ENCODE measurements around the gene PRM2.
A peak's percentile ranks its signal among the peaks of the same experiment; 100 is the strongest.
"Not testable (repeated sequence)": the region's sequence is repeated elsewhere in the genome, so short reads cannot be mapped to it uniquely, and the experiment has no call there.

The PRM2 gene

GRCh38 chr16:11298950-11299547 lies 22.8 kb upstream of the PRM2 start:
- H3K4me3 ChIP-seq (ENCODE audit: low read depth in 1 of 5, low read length in 5 of 5); H3K27ac ChIP-seq (ENCODE audit: low read depth, low read length); H3K27me3 ChIP-seq (ENCODE audit: control insufficient read depth in 5 of 5, insufficient read depth in 4 of 5, low read length in 5 of 5); H3K9me3 ChIP-seq (ENCODE audit: control insufficient read depth in 5 of 5, low read length in 5 of 5); H3K9ac ChIP-seq (ENCODE audit: low read length in 5 of 5); H3K36me3 ChIP-seq (ENCODE audit: control insufficient read depth in 5 of 5, insufficient read depth in 5 of 5, low read length in 5 of 5): not testable (repeated sequence)
- H3K4me1 ChIP-seq (ENCODE audit: control insufficient read depth in 5 of 5, insufficient read depth in 5 of 5, low read length in 5 of 5) = peaks cover 2 to 23% (median 19%) of the 10 kb centered on the region in 5 donors

GRCh38 chr16:11298143-11298900 lies 22.0 kb upstream of the PRM2 start:
- H3K4me3 ChIP-seq (ENCODE audit: low read depth in 1 of 5, low read length in 5 of 5) = no peak overlapping the region
- H3K27me3 ChIP-seq (ENCODE audit: control insufficient read depth in 5 of 5, insufficient read depth in 4 of 5, low read length in 5 of 5) = no peaks in the 10 kb centered on the region
- H3K9me3 ChIP-seq (ENCODE audit: control insufficient read depth in 5 of 5, low read length in 5 of 5) = no peaks in the 10 kb centered on the region
- no peak overlapping the region for H3K27ac ChIP-seq (ENCODE audit: low read depth, low read length)
- no peaks in the 10 kb centered on the region for H3K36me3 ChIP-seq (ENCODE audit: control insufficient read depth in 5 of 5, insufficient read depth in 5 of 5, low read length in 5 of 5)
- no peak overlapping the region for H3K9ac ChIP-seq (ENCODE audit: low read length in 5 of 5)
- peaks cover 2 to 23% (median 17%) of the 10 kb centered on the region in 5 donors for H3K4me1 ChIP-seq (ENCODE audit: control insufficient read depth in 5 of 5, insufficient read depth in 5 of 5, low read length in 5 of 5)

DNA sequence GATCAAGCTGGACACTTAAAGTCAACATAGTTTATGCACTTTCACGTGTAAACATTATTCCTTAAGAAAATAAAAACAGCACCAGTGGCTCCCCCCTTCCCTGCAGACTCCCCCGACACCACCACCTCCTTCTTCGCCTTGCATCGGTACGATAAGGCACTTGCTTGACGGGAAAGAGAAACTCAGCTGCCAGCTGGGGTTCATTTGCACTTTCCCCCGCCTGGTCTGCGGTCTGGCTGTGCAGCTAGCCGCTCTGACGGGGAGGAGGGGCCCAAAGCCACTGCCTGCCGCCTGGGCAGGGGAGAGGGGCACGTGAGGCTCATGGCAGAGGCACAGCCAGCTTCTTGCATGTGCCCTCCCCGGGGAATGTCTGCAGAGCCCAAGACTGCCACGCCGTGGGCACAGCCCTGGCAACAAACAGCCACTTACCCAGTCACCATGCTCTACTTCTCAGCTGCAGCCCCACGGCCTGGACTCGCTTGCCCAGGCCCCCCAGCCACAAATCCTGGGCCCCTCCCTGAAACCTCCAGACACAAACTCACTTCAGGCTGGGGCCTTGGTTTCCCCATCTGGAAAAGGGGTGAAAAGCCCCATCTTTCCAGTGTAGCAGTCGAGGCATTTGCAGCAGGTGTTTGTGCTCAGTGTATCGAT lies 21.3 kb upstream of the PRM2 start:
- Histone ChIP-seq H3K9ac (ENCODE audit: low read length in 5 of 5) (peak overlapping the region in 1 of 5 donors; percentile 53), H3K36me3 (ENCODE audit: control insufficient read depth in 5 of 5, insufficient read depth in 5 of 5, low read length in 5 of 5) (no peaks in the 10 kb centered on the region), H3K4me1 (ENCODE audit: control insufficient read depth in 5 of 5, insufficient read depth in 5 of 5, low read length in 5 of 5) (peaks cover 2 to 23% (median 17%) of the 10 kb centered on the region in 5 donors), H3K27ac (ENCODE audit: low read depth, low read length) (no peak overlapping the region), H3K27me3 (ENCODE audit: control insufficient read depth in 5 of 5, insufficient read depth in 4 of 5, low read length in 5 of 5) (no peaks in the 10 kb centered on the region), H3K9me3 (ENCODE audit: control insufficient read depth in 5 of 5, low read length in 5 of 5) (no peaks in the 10 kb centered on the region), H3K4me3 (ENCODE audit: low read depth in 1 of 5, low read length in 5 of 5) (peak overlapping the region; percentile 32 to 56 (median 37))

GRCh38 chr16:11296706-11297491 lies 20.6 kb upstream of the PRM2 start:
- Histone ChIP-seq H3K27ac (ENCODE audit: low read depth, low read length) (no peak overlapping the region), H3K4me3 (ENCODE audit: low read depth in 1 of 5, low read length in 5 of 5) (peak overlapping the region in 4 of 5 donors; percentile 32 to 56 (median 43))

GRCh38 chr16:11296351-11296705 lies 20.0 kb upstream of the PRM2 start:
- H3K36me3 ChIP-seq (ENCODE audit: control insufficient read depth in 5 of 5, insufficient read depth in 5 of 5, low read length in 5 of 5) = no peaks in the 10 kb centered on the region
- no peak overlapping the region for H3K4me3 ChIP-seq (ENCODE audit: low read depth in 1 of 5, low read length in 5 of 5)
- no peaks in the 10 kb centered on the region for H3K27me3 ChIP-seq (ENCODE audit: control insufficient read depth in 5 of 5, insufficient read depth in 4 of 5, low read length in 5 of 5)
- no peak overlapping the region for H3K27ac ChIP-seq (ENCODE audit: low read depth, low read length)
- no peaks in the 10 kb centered on the region for H3K9me3 ChIP-seq (ENCODE audit: control insufficient read depth in 5 of 5, low read length in 5 of 5)
- no peak overlapping the region for H3K9ac ChIP-seq (ENCODE audit: low read length in 5 of 5)
- peaks cover 2 to 23% (median 17%) of the 10 kb centered on the region in 5 donors for H3K4me1 ChIP-seq (ENCODE audit: control insufficient read depth in 5 of 5, insufficient read depth in 5 of 5, low read length in 5 of 5)

More at GRCh38 chr16:11296706-11297491, 20.6 kb upstream of the PRM2 start:
- no peaks in the 10 kb centered on the region for H3K9me3 ChIP-seq (ENCODE audit: control insufficient read depth in 5 of 5, low read length in 5 of 5)
- peaks cover 2 to 23% (median 17%) of the 10 kb centered on the region in 5 donors for H3K4me1 ChIP-seq (ENCODE audit: control insufficient read depth in 5 of 5, insufficient read depth in 5 of 5, low read length in 5 of 5)
- no peaks in the 10 kb centered on the region for H3K27me3 ChIP-seq (ENCODE audit: control insufficient read depth in 5 of 5, insufficient read depth in 4 of 5, low read length in 5 of 5)
- H3K9ac ChIP-seq (ENCODE audit: low read length in 5 of 5) = peak overlapping the region in 1 of 5 donors; percentile 53
- H3K36me3 ChIP-seq (ENCODE audit: control insufficient read depth in 5 of 5, insufficient read depth in 5 of 5, low read length in 5 of 5) = no peaks in the 10 kb centered on the region

DNA sequence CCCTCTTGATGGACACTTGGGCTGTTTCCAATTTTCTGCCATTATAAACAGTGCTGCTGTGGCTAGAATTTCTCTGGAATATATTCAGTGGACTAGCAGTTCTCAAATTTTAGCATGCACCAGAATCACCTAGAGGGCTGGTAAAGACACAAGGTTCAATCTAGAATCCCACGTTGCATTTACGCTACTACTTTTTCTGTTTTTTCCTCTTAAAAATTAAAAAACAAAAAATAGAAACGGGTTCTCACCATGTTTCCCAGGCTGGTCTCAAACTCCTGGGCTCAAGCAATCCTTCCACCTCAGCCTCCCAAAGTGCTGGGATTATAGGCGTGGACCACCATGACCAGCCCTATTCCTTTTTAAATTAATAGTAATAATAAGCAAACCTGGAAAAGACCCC lies 19.4 kb upstream of the PRM2 start:
- Histone ChIP-seq H3K4me3 (ENCODE audit: low read depth in 1 of 5, low read length in 5 of 5) (no peak overlapping the region), H3K9me3 (ENCODE audit: control insufficient read depth in 5 of 5, low read length in 5 of 5) (no peaks in the 10 kb centered on the region), H3K4me1 (ENCODE audit: control insufficient read depth in 5 of 5, insufficient read depth in 5 of 5, low read length in 5 of 5) (peaks cover 2 to 23% (median 17%) of the 10 kb centered on the region in 5 donors), H3K9ac (ENCODE audit: low read length in 5 of 5) (no peak overlapping the region), H3K27ac (ENCODE audit: low read depth, low read length) (no peak overlapping the region), H3K36me3 (ENCODE audit: control insufficient read depth in 5 of 5, insufficient read depth in 5 of 5, low read length in 5 of 5) (no peaks in the 10 kb centered on the region), H3K27me3 (ENCODE audit: control insufficient read depth in 5 of 5, insufficient read depth in 4 of 5, low read length in 5 of 5) (no peaks in the 10 kb centered on the region)

DNA sequence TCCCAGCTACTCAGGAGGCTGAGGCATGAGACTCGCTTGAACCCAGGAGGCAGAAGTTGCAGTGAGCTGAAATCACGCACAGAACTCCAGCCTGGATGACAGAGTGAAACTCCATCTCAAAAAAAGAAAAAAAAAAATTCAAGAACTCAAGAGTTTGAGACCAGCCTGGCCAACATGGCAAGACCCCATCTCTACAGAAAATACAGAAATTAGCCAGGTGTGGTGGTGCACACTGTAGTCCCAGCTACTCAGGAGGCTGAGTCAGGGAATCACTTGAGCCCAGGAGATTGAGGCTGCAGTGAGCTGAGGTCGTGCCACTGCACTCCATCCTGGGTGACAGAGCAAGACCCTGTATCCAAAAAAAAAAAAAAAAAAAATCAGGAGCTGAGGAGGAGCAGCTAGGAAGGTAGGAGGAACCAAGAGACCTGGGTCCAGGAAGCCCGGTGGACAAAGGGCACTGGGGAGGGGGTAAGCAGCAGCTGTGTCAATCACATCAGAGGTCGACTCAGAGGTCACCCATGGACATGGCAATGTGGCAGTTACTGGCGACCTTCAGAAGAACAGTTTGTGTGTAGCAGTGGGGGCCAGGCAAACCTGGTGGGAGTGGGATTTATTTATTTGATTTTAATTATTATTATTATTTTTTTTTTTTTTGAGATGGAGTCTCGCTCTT lies 15.9 kb upstream of the PRM2 start:
- no peak overlapping the region for H3K27ac ChIP-seq (ENCODE audit: low read depth, low read length)
- peaks cover 0 to 7% (median 0%) of the 10 kb centered on the region in 5 donors for H3K27me3 ChIP-seq (ENCODE audit: control insufficient read depth in 5 of 5, insufficient read depth in 4 of 5, low read length in 5 of 5)
- no peak overlapping the region for H3K9ac ChIP-seq (ENCODE audit: low read length in 5 of 5)
- peaks cover 2 to 6% (median 5%) of the 10 kb centered on the region in 5 donors for H3K4me1 ChIP-seq (ENCODE audit: control insufficient read depth in 5 of 5, insufficient read depth in 5 of 5, low read length in 5 of 5)
- no peak overlapping the region for H3K4me3 ChIP-seq (ENCODE audit: low read depth in 1 of 5, low read length in 5 of 5)
- no peaks in the 10 kb centered on the region for H3K36me3 ChIP-seq (ENCODE audit: control insufficient read depth in 5 of 5, insufficient read depth in 5 of 5, low read length in 5 of 5)
- H3K9me3 ChIP-seq (ENCODE audit: control insufficient read depth in 5 of 5, low read length in 5 of 5) = no peaks in the 10 kb centered on the region

DNA sequence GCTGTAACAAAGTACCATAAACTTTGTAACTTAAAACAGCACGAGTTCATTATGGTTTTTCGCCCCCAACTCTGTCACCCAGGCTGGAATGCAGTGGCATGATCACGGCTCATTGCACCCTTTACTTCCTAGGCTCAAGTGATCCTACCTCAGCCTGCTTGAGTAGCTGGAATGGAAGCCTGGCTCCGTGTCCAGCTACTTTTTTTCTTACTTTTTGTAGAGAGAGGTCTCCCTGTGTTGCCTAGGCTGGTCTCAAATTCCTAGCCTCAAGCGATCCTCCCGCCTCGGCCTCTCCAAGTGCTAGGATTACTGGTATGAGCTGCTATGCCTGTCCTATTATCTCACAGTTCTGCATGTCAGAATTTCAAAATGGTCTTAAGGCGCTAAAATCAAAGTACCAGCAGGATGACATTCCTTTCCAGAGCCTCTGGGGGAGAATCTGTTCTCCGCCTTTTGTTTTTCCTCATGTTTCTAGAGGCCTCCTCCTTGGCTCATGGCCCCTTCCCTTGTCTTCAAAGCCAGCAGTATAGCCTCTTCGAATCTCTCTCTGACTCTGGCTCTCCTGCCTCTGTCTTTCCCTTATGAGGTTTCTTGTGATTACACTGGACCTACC lies 14.9 kb upstream of the PRM2 start:
- no peak overlapping the region for H3K27ac ChIP-seq (ENCODE audit: low read depth, low read length)
- H3K36me3 ChIP-seq (ENCODE audit: control insufficient read depth in 5 of 5, insufficient read depth in 5 of 5, low read length in 5 of 5) = no peaks in the 10 kb centered on the region
- peaks cover 0 to 7% (median 0%) of the 10 kb centered on the region in 5 donors for H3K27me3 ChIP-seq (ENCODE audit: control insufficient read depth in 5 of 5, insufficient read depth in 4 of 5, low read length in 5 of 5)
- H3K9ac ChIP-seq (ENCODE audit: low read length in 5 of 5) = no peak overlapping the region
- no peaks in the 10 kb centered on the region for H3K4me1 ChIP-seq (ENCODE audit: control insufficient read depth in 5 of 5, insufficient read depth in 5 of 5, low read length in 5 of 5)
- H3K4me3 ChIP-seq (ENCODE audit: low read depth in 1 of 5, low read length in 5 of 5) = no peak overlapping the region
- H3K9me3 ChIP-seq (ENCODE audit: control insufficient read depth in 5 of 5, low read length in 5 of 5) = no peaks in the 10 kb centered on the region

All from subcutaneous abdominal adipose tissue (tissue), 5 donors.